SK-N-SH treated with all-trans-retinoic acid at 6 μM for 48 hours (cell line): ENCODE results near the gene HHAT.

Experiments
- ATAC-seq: fragments of 200-7000 bp; cut with Tn5 transposase; 3 replicates; pipeline ENCODE4 v1.9.1; 2020; ENCODE audit warnings: mild to moderate bottlenecking, moderate library complexity
- BACH2 ChIP-seq: fragments of 250-450 bp; sonication (Bioruptor Pico); IDR thresholded peaks from 2 replicates; pipeline ENCODE4 v1.9.0; 2021; ENCODE audit warnings: mild to moderate bottlenecking, borderline replicate concordance
- CSDC2 ChIP-seq: fragments of 250-450 bp; sonication (Bioruptor Pico); IDR thresholded peaks from 2 replicates; pipeline ENCODE4 v1.5.0; 2020; ENCODE audit warnings: mild to moderate bottlenecking, moderate library complexity
- ESRRG ChIP-seq: fragments of 250-450 bp; sonication (Bioruptor Pico); IDR thresholded peaks from 2 replicates; pipeline ENCODE4 v1.6.1; 2021; ENCODE audit warnings: mild to moderate bottlenecking
- ISL1 ChIP-seq: fragments of 250-450 bp; sonication (Bioruptor Pico); IDR thresholded peaks from 2 replicates; pipeline ENCODE4 v2.1.2; 2022; ENCODE audit warnings: mild to moderate bottlenecking, moderate library complexity
- PPARA ChIP-seq: fragments of 250-450 bp; sonication (Bioruptor Pico); IDR thresholded peaks from 2 replicates; pipeline ENCODE4 v1.5.0; 2020; ENCODE audit warnings: mild to moderate bottlenecking, borderline replicate concordance
- RARB ChIP-seq: fragments of 250-450 bp; sonication (Bioruptor Pico); IDR thresholded peaks from 2 replicates; pipeline ENCODE4 v1.8.0; 2021; ENCODE audit warnings: mild to moderate bottlenecking, moderate library complexity
- SNAI2 ChIP-seq: fragments of 250-450 bp; sonication (Bioruptor Pico); IDR thresholded peaks from 2 replicates; pipeline ENCODE4 v1.5.0; 2020; ENCODE audit warnings: mild to moderate bottlenecking, moderate library complexity
- TCF4 ChIP-seq: fragments of 250-450 bp; sonication (Bioruptor Pico); IDR thresholded peaks from 2 replicates; pipeline ENCODE4 v1.8.0; 2021; ENCODE audit warnings: mild to moderate bottlenecking, moderate library complexity, borderline replicate concordance
- TOX ChIP-seq: fragments of 250-450 bp; sonication (Bioruptor Pico); IDR thresholded peaks from 2 replicates; pipeline ENCODE4 v1.8.0; 2021; ENCODE audit warnings: mild to moderate bottlenecking, moderate library complexity, borderline replicate concordance
- ZC3H10 ChIP-seq: fragments of 250-450 bp; sonication (Bioruptor Pico); IDR thresholded peaks from 2 replicates; pipeline ENCODE4 v1.5.1; 2021; ENCODE audit warnings: mild to moderate bottlenecking, moderate library complexity
- ZFP3 ChIP-seq: fragments of 250-450 bp; sonication (Bioruptor Pico); IDR thresholded peaks from 2 replicates; pipeline ENCODE4 v1.5.0; 2020; ENCODE audit warnings: mild to moderate bottlenecking, moderate library complexity
- ZFP30 ChIP-seq: fragments of 450-650 bp; formaldehyde crosslinking; IDR thresholded peaks from 2 replicates; pipeline ENCODE4 v1.5.0; 2022; ENCODE audit warnings: mild to moderate bottlenecking, moderate library complexity
- ZNF565 ChIP-seq: fragments of 450-650 bp; formaldehyde crosslinking; conservative IDR thresholded peaks from 2 replicates; pipeline ENCODE4 v1.5.0; 2020; ENCODE audit warnings: low read depth, mild to moderate bottlenecking, moderate library complexity
- ZNF70 ChIP-seq: fragments of 450-650 bp; formaldehyde crosslinking; IDR thresholded peaks from 2 replicates; pipeline ENCODE4 v1.5.0; 2020; ENCODE audit warnings: mild to moderate bottlenecking, moderate library complexity
- ZNF8 ChIP-seq: fragments of 450-650 bp; formaldehyde crosslinking; IDR thresholded peaks from 2 replicates; pipeline ENCODE4 v1.5.0; 2020; ENCODE audit warnings: mild to moderate bottlenecking, moderate library complexity
- TF ChIP-seq, protein P1 (sequence below): fragments of 250-450 bp; sonication (Bioruptor Pico); IDR thresholded peaks from 2 replicates; pipeline ENCODE4 v1.5.1; 2021; ENCODE audit warnings: mild to moderate bottlenecking, moderate library complexity
- TF ChIP-seq, protein P2 (sequence below): fragments of 250-450 bp; sonication (Bioruptor Pico); IDR thresholded peaks from 2 replicates; pipeline ENCODE4 v1.8.0; 2020; ENCODE audit warnings: mild to moderate bottlenecking, moderate library complexity, borderline replicate concordance
- TF ChIP-seq, protein P3 (sequence below): fragments of 250-450 bp; sonication (Bioruptor Pico); IDR thresholded peaks from 2 replicates; pipeline ENCODE4 v1.5.1; 2020; ENCODE audit warnings: low read depth, mild to moderate bottlenecking, moderate library complexity
- TF ChIP-seq, protein P4 (sequence below): fragments of 250-450 bp; sonication (Bioruptor Pico); IDR thresholded peaks from 2 replicates; pipeline ENCODE4 v1.8.0; 2021; ENCODE audit warnings: low read depth, mild to moderate bottlenecking, moderate library complexity, borderline replicate concordance
- TF ChIP-seq, protein P5 (sequence below): fragments of 250-450 bp; sonication (Bioruptor Pico); IDR thresholded peaks from 2 replicates; pipeline ENCODE4 v1.5.0; 2020; ENCODE audit warnings: mild to moderate bottlenecking, moderate library complexity

HHAT gene

DNA sequence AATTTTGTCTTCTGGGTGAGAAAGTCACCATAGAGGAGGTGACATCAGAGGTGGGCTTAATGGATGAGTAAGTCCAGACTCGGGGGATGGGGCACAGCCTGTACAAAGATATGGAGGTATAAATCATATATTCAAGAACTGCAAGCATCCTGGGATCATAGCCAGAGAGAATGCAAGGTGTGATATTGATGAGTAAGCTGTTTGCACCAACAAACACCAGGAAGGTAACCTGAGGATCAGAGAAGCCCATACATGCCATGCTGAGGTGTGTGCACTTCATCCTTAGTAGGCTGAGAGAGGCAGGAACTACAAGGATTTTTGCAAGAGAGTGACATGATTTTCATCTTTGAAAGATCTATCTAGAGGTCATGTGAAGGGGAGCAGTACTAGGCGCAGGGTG is 306.4 kb downstream of the HHAT start:
- no peak for ATAC-seq
- TF ChIP-seq ZNF8 (CRISPR knock-in tag) = no peak
- no peak for TF ChIP-seq ZC3H10 (CRISPR knock-in tag)
- no peak for TF ChIP-seq ZNF565 (CRISPR knock-in tag)
- TF ChIP-seq, protein P1, sequence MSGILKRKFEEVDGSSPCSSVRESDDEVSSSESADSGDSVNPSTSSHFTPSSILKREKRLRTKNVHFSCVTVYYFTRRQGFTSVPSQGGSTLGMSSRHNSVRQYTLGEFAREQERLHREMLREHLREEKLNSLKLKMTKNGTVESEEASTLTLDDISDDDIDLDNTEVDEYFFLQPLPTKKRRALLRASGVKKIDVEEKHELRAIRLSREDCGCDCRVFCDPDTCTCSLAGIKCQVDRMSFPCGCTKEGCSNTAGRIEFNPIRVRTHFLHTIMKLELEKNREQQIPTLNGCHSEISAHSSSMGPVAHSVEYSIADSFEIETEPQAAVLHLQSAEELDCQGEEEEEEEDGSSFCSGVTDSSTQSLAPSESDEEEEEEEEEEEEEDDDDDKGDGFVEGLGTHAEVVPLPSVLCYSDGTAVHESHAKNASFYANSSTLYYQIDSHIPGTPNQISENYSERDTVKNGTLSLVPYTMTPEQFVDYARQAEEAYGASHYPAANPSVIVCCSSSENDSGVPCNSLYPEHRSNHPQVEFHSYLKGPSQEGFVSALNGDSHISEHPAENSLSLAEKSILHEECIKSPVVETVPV (CRISPR knock-in tag) = no peak
- TF ChIP-seq ZFP3 (CRISPR knock-in tag) = no peak
- no peak for TF ChIP-seq ESRRG (CRISPR knock-in tag)
- no peak for TF ChIP-seq SNAI2 (CRISPR knock-in tag)
- no peak for TF ChIP-seq CSDC2 (CRISPR knock-in tag)
- TF ChIP-seq, protein P2, sequence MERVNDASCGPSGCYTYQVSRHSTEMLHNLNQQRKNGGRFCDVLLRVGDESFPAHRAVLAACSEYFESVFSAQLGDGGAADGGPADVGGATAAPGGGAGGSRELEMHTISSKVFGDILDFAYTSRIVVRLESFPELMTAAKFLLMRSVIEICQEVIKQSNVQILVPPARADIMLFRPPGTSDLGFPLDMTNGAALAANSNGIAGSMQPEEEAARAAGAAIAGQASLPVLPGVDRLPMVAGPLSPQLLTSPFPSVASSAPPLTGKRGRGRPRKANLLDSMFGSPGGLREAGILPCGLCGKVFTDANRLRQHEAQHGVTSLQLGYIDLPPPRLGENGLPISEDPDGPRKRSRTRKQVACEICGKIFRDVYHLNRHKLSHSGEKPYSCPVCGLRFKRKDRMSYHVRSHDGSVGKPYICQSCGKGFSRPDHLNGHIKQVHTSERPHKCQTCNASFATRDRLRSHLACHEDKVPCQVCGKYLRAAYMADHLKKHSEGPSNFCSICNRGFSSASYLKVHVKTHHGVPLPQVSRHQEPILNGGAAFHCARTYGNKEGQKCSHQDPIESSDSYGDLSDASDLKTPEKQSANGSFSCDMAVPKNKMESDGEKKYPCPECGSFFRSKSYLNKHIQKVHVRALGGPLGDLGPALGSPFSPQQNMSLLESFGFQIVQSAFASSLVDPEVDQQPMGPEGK (CRISPR knock-in tag) = no peak
- no peak for TF ChIP-seq ZFP30 (CRISPR knock-in tag)
- TF ChIP-seq, protein P3, sequence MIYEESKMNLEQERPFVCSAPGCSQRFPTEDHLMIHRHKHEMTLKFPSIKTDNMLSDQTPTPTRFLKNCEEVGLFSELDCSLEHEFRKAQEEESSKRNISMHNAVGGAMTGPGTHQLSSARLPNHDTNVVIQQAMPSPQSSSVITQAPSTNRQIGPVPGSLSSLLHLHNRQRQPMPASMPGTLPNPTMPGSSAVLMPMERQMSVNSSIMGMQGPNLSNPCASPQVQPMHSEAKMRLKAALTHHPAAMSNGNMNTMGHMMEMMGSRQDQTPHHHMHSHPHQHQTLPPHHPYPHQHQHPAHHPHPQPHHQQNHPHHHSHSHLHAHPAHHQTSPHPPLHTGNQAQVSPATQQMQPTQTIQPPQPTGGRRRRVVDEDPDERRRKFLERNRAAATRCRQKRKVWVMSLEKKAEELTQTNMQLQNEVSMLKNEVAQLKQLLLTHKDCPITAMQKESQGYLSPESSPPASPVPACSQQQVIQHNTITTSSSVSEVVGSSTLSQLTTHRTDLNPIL = no peak
- TF ChIP-seq RARB = no peak
- TF ChIP-seq PPARA (CRISPR knock-in tag) = no peak
- no peak for TF ChIP-seq ZNF70 (CRISPR knock-in tag)
- no peak for TF ChIP-seq TOX (CRISPR knock-in tag)
- TF ChIP-seq, protein P4, sequence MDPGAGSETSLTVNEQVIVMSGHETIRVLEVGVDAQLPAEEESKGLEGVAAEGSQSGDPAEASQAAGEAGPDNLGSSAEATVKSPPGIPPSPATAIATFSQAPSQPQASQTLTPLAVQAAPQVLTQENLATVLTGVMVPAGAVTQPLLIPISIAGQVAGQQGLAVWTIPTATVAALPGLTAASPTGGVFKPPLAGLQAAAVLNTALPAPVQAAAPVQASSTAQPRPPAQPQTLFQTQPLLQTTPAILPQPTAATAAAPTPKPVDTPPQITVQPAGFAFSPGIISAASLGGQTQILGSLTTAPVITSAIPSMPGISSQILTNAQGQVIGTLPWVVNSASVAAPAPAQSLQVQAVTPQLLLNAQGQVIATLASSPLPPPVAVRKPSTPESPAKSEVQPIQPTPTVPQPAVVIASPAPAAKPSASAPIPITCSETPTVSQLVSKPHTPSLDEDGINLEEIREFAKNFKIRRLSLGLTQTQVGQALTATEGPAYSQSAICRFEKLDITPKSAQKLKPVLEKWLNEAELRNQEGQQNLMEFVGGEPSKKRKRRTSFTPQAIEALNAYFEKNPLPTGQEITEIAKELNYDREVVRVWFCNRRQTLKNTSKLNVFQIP (CRISPR knock-in tag) = no peak
- no peak for TF ChIP-seq BACH2
- TF ChIP-seq, protein P5, sequence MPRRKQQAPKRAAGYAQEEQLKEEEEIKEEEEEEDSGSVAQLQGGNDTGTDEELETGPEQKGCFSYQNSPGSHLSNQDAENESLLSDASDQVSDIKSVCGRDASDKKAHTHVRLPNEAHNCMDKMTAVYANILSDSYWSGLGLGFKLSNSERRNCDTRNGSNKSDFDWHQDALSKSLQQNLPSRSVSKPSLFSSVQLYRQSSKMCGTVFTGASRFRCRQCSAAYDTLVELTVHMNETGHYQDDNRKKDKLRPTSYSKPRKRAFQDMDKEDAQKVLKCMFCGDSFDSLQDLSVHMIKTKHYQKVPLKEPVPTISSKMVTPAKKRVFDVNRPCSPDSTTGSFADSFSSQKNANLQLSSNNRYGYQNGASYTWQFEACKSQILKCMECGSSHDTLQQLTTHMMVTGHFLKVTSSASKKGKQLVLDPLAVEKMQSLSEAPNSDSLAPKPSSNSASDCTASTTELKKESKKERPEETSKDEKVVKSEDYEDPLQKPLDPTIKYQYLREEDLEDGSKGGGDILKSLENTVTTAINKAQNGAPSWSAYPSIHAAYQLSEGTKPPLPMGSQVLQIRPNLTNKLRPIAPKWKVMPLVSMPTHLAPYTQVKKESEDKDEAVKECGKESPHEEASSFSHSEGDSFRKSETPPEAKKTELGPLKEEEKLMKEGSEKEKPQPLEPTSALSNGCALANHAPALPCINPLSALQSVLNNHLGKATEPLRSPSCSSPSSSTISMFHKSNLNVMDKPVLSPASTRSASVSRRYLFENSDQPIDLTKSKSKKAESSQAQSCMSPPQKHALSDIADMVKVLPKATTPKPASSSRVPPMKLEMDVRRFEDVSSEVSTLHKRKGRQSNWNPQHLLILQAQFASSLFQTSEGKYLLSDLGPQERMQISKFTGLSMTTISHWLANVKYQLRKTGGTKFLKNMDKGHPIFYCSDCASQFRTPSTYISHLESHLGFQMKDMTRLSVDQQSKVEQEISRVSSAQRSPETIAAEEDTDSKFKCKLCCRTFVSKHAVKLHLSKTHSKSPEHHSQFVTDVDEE (CRISPR knock-in tag) = no peak

DNA sequence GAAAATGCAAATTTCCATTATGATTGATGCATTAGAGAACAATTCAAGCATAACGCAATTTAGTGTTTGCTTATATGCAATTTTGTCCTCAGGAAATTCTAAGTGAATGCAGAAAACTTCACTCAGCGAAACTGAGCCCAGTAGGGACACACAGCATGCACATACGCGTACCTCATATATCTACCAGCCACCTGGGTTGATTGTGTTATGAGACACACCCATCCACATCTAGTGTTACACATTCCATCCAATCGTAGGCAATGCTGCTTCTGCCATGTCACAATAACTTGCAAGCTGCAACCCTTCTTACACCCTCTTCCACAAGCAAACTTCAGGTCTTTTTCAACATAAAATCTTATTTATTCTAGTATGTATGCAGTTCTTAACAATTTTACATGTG is 312.9 kb downstream of the HHAT start:
- no peak for ATAC-seq
- TF ChIP-seq TCF4 (CRISPR knock-in tag) (no peak), ZFP3 (CRISPR knock-in tag) (no peak), ZNF565 (CRISPR knock-in tag) (no peak)

DNA sequence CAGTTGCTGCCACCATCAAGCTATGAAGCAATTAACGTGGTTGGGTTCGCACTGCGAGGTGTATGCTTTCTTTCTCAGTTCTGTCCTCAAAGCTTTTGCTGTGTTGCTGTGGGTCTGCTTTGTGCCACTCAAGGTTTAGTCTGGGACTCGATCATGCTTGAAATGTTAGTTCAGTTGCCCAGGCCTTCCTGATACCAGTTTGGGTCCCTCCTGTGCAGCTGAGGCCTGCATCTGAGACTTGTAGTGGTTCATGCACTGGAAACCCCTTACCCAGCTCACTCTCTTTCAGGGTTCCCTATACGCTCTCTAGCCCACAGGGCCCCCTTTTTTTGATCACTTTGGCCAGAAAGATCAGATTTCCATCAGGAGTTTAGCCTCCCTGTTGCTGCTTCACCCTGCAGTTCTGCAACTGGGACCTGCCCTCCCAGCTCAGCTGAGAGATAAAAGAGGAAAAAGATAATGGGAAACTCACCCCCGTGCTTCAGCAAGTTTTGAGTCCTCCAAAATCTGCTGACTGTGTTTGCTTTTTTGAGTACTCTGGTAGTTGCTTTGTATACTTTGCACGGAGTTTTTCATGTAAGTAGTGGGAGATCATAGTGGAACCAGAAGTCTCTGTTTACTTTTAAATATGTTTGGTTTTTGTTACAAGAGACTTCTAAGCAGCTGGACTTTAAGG is 317.0 kb downstream of the HHAT start:
- no peak for TF ChIP-seq BACH2
- no peak for ATAC-seq

DNA sequence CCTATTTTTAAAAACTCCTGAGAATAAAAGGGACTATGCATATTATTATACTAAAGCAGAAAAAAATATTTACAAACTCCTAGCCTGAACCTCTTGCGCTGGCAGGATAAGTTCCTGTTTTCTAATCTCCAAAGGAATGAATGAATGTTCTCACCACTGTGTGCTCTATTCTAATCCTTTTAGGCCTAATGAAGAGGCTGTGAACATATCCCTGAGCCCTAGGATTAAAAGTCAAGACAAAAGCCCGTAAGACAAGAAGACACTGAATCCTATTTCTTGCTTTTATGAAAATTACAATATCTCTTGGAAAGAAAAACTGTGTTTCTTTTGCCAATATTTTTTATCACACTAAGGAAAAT is 317.5 kb downstream of the HHAT start:
- ATAC-seq = no peak

More for the DNA sequence above, 317.5 kb downstream of the HHAT start:
- TF ChIP-seq ISL1 (CRISPR knock-in tag) = no peak
